Measurements from ENCODE around the gene CNN3.

DNA sequence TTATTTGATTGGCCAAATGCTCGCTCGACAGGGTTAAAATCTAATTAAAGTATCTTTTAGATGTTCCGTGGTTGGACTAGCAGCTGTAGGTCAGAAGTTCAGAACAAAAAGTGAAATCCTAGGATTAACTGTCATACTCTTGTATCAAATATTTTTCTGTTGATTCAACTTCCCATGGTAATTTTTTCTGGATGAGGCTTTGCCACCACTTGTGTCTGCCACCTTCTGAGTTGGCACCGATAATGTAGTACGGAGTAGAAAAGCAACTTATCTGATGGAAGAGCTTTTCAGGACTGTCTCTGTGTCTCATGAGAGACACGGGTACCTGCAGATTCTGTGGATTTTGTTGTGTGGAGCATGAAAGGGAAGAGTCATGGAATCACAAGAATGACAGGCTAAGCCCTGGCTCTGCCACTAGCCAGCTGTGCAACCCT lies 44.6 kb upstream of the CNN3 start:
- TF ChIP-seq POLR2A (IDR thresholded peaks at IDR 0.05; ENCODE audit: low read length) (no peak), GATA1 (IDR thresholded peaks at IDR 0.05; ENCODE audit: low read depth, low read length) (no peak)

Data from erythroblast (primary cell).